Mesenchymal stem cell (in vitro differentiated cells and primary cell): ENCODE results near the gene FOXN4.

ENCODE experiments used
- DNase-seq: peaks from one replicate; pipeline ENCODE4 v3.0.0-alpha.2; 2013
- H2AFZ ChIP-seq: one replicate; pipeline ENCODE4 v1.6.1; 2013; ENCODE audit warnings: low read depth, mild to moderate bottlenecking, control low read depth, inconsistent platforms, low read length, moderate library complexity
- H2AK5ac ChIP-seq: 2 replicates; pipeline ENCODE4 v1.6.1; 2013; ENCODE audit warnings: low read length, moderate library complexity, mild to moderate bottlenecking, inconsistent platforms; ENCODE audit not compliant: severe bottlenecking
- H2BK120ac ChIP-seq: one replicate; pipeline ENCODE4 v1.6.1; 2013; ENCODE audit warnings: low read depth, mild to moderate bottlenecking, inconsistent platforms, low read length, moderate library complexity
- H2BK12ac ChIP-seq, 2 experiments: one replicate each; pipeline ENCODE4 v1.6.1; 2013; ENCODE audit warnings: inconsistent platforms in 2 of 2, low read length in 2 of 2, mild to moderate bottlenecking in 2 of 2, moderate library complexity in 2 of 2, control low read depth in 1 of 2
- H2BK15ac ChIP-seq: one replicate; pipeline ENCODE4 v1.6.1; 2013; ENCODE audit warnings: mild to moderate bottlenecking, low read depth, inconsistent platforms; ENCODE audit not compliant: poor library complexity, severe bottlenecking
- H2BK5ac ChIP-seq: 2 replicates; pipeline ENCODE4 v1.6.1; 2013; ENCODE audit warnings: low read depth, mild to moderate bottlenecking, low read length, control low read depth, inconsistent platforms; ENCODE audit not compliant: poor library complexity, severe bottlenecking
- H3K14ac ChIP-seq, 2 experiments: one replicate each; pipeline ENCODE4 v1.6.1; 2013; ENCODE audit warnings: inconsistent platforms in 2 of 2, low read length in 2 of 2, control low read depth in 1 of 2, mild to moderate bottlenecking in 1 of 2, moderate library complexity in 1 of 2
- H3K18ac ChIP-seq, 2 experiments: one replicate each; pipeline ENCODE4 v1.6.1; 2013; ENCODE audit warnings: inconsistent platforms in 2 of 2, low read length in 2 of 2, control low read depth in 1 of 2, low read depth in 1 of 2, mild to moderate bottlenecking in 1 of 2
- H3K23ac ChIP-seq, 2 experiments: one replicate each; pipeline ENCODE4 v1.6.1; 2013; ENCODE audit warnings: inconsistent platforms in 2 of 2, low read length in 2 of 2, mild to moderate bottlenecking in 2 of 2, moderate library complexity in 2 of 2, control low read depth in 1 of 2
- H3K27ac ChIP-seq: 2 replicates; pipeline ENCODE4 v1.5.1; 2013; ENCODE audit warnings: mild to moderate bottlenecking, moderate library complexity, low read length, control low read depth, inconsistent platforms; ENCODE audit not compliant: poor library complexity, severe bottlenecking
- H3K27me3 ChIP-seq, 2 experiments: 2 replicates each; pipeline versions ENCODE4 v1.6.1 to v1.7.0; 2013; ENCODE audit warnings: low read length in 2 of 2, mild to moderate bottlenecking in 2 of 2, moderate library complexity in 2 of 2, control low read depth in 1 of 2, inconsistent platforms in 1 of 2; ENCODE audit not compliant: control insufficient read depth in 1 of 2, insufficient read depth in 1 of 2
- H3K36me3 ChIP-seq, 2 experiments: 2 replicates each; pipeline versions ENCODE4 v1.6.1 to v1.7.0; 2013; ENCODE audit warnings: low read length in 2 of 2, control low read depth in 1 of 2, inconsistent platforms in 1 of 2, low read depth in 1 of 2, mild to moderate bottlenecking in 1 of 2; ENCODE audit not compliant: insufficient read depth in 2 of 2, control insufficient read depth in 1 of 2
- H3K4ac ChIP-seq, 2 experiments: one replicate each; pipeline ENCODE4 v1.6.1; 2013; ENCODE audit warnings: inconsistent platforms in 2 of 2, low read length in 2 of 2, mild to moderate bottlenecking in 2 of 2, moderate library complexity in 2 of 2, control low read depth in 1 of 2, low read depth in 1 of 2
- H3K4me1 ChIP-seq: 2 replicates; pipeline ENCODE4 v1.6.1; 2013; ENCODE audit warnings: low read depth, low read length, control low read depth; ENCODE audit not compliant: control insufficient read depth, insufficient read depth
- H3K4me2 ChIP-seq: 2 replicates; pipeline ENCODE4 v1.6.1; 2013; ENCODE audit warnings: low read length, mild to moderate bottlenecking, inconsistent platforms; ENCODE audit not compliant: poor library complexity, severe bottlenecking
- H3K4me3 ChIP-seq, 2 experiments: 2 replicates each; pipeline versions ENCODE4 v1.5.1 to v1.7.0; 2013; ENCODE audit warnings: low read length in 2 of 2, mild to moderate bottlenecking in 2 of 2, control low read depth in 1 of 2, low read depth in 1 of 2; ENCODE audit not compliant: insufficient read depth in 1 of 2
- H3K79me1 ChIP-seq: replicated peaks from 2 replicates; pipeline ENCODE4 v1.6.1; 2013; ENCODE audit warnings: mild to moderate bottlenecking, control low read depth, low read length, inconsistent platforms; ENCODE audit not compliant: poor library complexity, severe bottlenecking
- H3K9ac ChIP-seq: 2 replicates; pipeline ENCODE4 v1.7.0; 2013; ENCODE audit warnings: mild to moderate bottlenecking, low read length, moderate library complexity
- H3K9me3 ChIP-seq: 2 replicates; pipeline ENCODE4 v1.7.0; 2013; ENCODE audit warnings: mild to moderate bottlenecking, low read length; ENCODE audit not compliant: control insufficient read depth
- H4K8ac ChIP-seq: one replicate; pipeline ENCODE4 v1.6.1; 2013; ENCODE audit warnings: inconsistent platforms, mild to moderate bottlenecking, low read length, moderate library complexity
- H4K91ac ChIP-seq: one replicate; pipeline ENCODE4 v1.6.1; 2013; ENCODE audit warnings: mild to moderate bottlenecking, low read length, inconsistent platforms
- WGBS: methylation state at CpG from one replicate; pipeline ENCODE4 v1.1.7; 2013; ENCODE audit warnings: mixed read lengths; 5-methylcytosine and 5-hydroxymethylcytosine counted together

Gene FOXN4

GRCh38 chr12:109286252-109286651, 22.8 kb downstream of the FOXN4 start:
- Histone ChIP-seq H3K79me1 (no peaks in the 10 kb centered on the region), H3K36me3 (no peaks in the 10 kb centered on the region), H3K9me3 (no peaks in the 10 kb centered on the region), H2BK5ac (no peak overlapping the region), H3K27ac (no peak overlapping the region), H3K4me2 (no peak overlapping the region), H3K4ac (no peak overlapping the region), H3K4me1 (peaks cover 2% of the 10 kb centered on the region), H4K91ac (no peak overlapping the region), H3K9ac (no peak overlapping the region), H2AFZ (no peak overlapping the region), H2BK15ac (no peak overlapping the region), H3K23ac (no peak overlapping the region), H3K27me3 (peaks cover 11 to 48% of the 10 kb centered on the region in 2 experiments), H2BK12ac (no peak overlapping the region), H4K8ac (no peak overlapping the region), H2AK5ac (no peak overlapping the region), H2BK120ac (no peak overlapping the region), H3K18ac (no peak overlapping the region), H3K14ac (no peak overlapping the region), H3K4me3 (no peak overlapping the region)
- no peak for DNase-seq

DNA sequence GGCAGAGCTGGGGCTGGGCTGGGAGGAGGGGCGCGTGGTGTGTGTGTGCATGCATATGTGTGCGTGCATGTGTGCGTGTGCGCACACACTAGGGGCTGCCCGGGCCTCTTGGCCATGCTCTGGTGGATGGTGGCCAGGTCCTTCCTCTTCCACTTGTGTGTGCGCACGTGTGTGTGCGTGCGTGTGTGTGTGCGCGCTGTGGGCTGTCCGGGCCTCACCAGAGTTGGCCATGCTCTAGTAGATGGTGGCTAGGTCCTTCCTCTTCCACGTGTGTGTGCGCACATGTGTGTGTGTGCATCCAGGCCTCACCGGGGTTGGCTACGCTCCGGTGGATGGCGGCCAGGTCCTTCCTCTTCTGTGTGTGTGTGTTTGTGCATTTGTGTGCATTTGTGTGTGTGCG, 24.7 kb downstream of the FOXN4 start:
- Histone ChIP-seq H3K4me1 (no peaks in the 10 kb centered on the region), H3K79me1 (no peaks in the 10 kb centered on the region), H3K9me3 (no peaks in the 10 kb centered on the region), H3K4ac (no peak overlapping the region), H3K27ac (no peak overlapping the region), H2BK12ac (no peak overlapping the region), H2AK5ac (no peak overlapping the region), H3K36me3 (no peaks in the 10 kb centered on the region), H3K14ac (no peak overlapping the region), H2AFZ (no peak overlapping the region), H4K91ac (no peak overlapping the region), H3K4me2 (no peak overlapping the region), H3K18ac (no peak overlapping the region), H3K9ac (no peak overlapping the region), H3K27me3 (peaks cover 11 to 41% of the 10 kb centered on the region in 2 experiments), H4K8ac (no peak overlapping the region), H2BK5ac (no peak overlapping the region), H2BK15ac (no peak overlapping the region), H2BK120ac (no peak overlapping the region), H3K23ac (no peak overlapping the region), H3K4me3 (peak overlapping the region in 1 of 2 experiments; percentile 2)
- WGBS: 94% methylated on average over 20 of the region's 20 CpGs
- no peak for DNase-seq

DNA sequence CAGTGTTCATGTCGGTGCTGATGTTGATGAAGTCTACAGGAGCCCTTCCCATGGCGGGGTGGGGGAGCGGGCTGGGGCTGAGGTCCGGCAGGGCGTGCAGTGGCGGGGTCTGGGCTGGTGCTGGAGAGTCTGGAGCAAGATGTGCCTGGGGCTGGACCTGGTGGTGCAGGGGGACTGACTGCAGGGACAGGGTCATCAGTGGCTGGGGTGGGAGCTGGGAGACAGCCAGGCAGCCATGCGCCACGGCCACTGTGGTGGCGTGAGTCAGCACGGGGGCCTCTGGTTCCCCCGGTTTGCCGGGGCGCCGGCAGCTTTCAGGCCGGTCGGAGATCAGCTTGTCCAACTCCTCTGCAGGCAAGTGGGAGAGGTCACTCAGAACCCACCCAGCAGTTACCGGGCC, 27.6 kb downstream of the FOXN4 start:
- no peak overlapping the region for H2AFZ ChIP-seq
- H3K79me1 ChIP-seq: no peaks in the 10 kb centered on the region

GRCh38 chr12:109279525-109279924, 29.6 kb downstream of the FOXN4 start:
- H2BK15ac ChIP-seq: no peak overlapping the region
- H4K8ac ChIP-seq: no peak overlapping the region
- no peak overlapping the region for H3K23ac ChIP-seq
- no peak overlapping the region for H2BK12ac ChIP-seq
- no peak overlapping the region for H3K14ac ChIP-seq
- H3K36me3 ChIP-seq: no peaks in the 10 kb centered on the region
- H2AFZ ChIP-seq: no peak overlapping the region
- no peak overlapping the region for H2AK5ac ChIP-seq
- no peak overlapping the region for H3K4ac ChIP-seq
- H3K27ac ChIP-seq: no peak overlapping the region
- peaks cover 5 to 45% of the 10 kb centered on the region in 2 experiments for H3K27me3 ChIP-seq
- H3K9ac ChIP-seq: no peak overlapping the region
- no peak overlapping the region for H2BK120ac ChIP-seq
- no peak overlapping the region for H3K4me2 ChIP-seq
- 93% methylated on average over 12 of the region's 13 CpGs for WGBS
- H3K18ac ChIP-seq: no peak overlapping the region
- H3K9me3 ChIP-seq: no peaks in the 10 kb centered on the region
- no peak overlapping the region for H3K4me3 ChIP-seq
- H3K4me1 ChIP-seq: peaks cover 1% of the 10 kb centered on the region
- H4K91ac ChIP-seq: no peak overlapping the region
- no peaks in the 10 kb centered on the region for H3K79me1 ChIP-seq
- H2BK5ac ChIP-seq: no peak overlapping the region
- no peak for DNase-seq

More for the DNA sequence above, 27.6 kb downstream of the FOXN4 start:
- Histone ChIP-seq H3K4me1 (peaks cover 1% of the 10 kb centered on the region), H2BK15ac (no peak overlapping the region), H3K4ac (no peak overlapping the region), H2AK5ac (no peak overlapping the region), H3K9me3 (no peaks in the 10 kb centered on the region), H3K4me3 (no peak overlapping the region), H3K18ac (no peak overlapping the region), H3K9ac (no peak overlapping the region), H2BK120ac (no peak overlapping the region), H2BK5ac (no peak overlapping the region), H2BK12ac (no peak overlapping the region), H3K36me3 (no peaks in the 10 kb centered on the region), H4K8ac (no peak overlapping the region), H3K27ac (no peak overlapping the region), H4K91ac (no peak overlapping the region), H3K14ac (no peak overlapping the region), H3K4me2 (no peak overlapping the region), H3K27me3 (peaks cover 5 to 36% of the 10 kb centered on the region in 2 experiments), H3K23ac (no peak overlapping the region)
- whole genome bisulfite sequencing: 84% methylated on average over 15 of the region's 17 CpGs
- no peak for DNase-seq
